Mucosa of descending colon (tissue), 3 donors: ENCODE results near the gene CTR9. TPM values are rescaled to one million over a fixed set of nuclear protein-coding genes. Genes with fewer than 3 reads are reported as not detected.

ENCODE experiments used
- ATAC-seq: fragments of 200-7000 bp; cut with Tn5 transposase; one replicate; pipeline ENCODE4 v1.9.1; 2020; ENCODE audit warnings: mild to moderate bottlenecking, moderate library complexity
- DNase-seq, 3 donors: peaks; one replicate each; pipeline ENCODE4 v3.0.0-alpha.2; 2020
- H3K36me3 ChIP-seq: fragments of 200-600 bp; one replicate; pipeline ENCODE4 v1.8.0; 2021; ENCODE audit warnings: low read depth, mild to moderate bottlenecking
- H3K4me1 ChIP-seq: fragments of 200-600 bp; one replicate; pipeline ENCODE4 v1.8.0; 2021; ENCODE audit warnings: low read depth, mild to moderate bottlenecking
- H3K4me3 ChIP-seq: fragments of 200-600 bp; one replicate; pipeline ENCODE4 v1.8.0; 2021; ENCODE audit warnings: mild to moderate bottlenecking
- H3K9me3 ChIP-seq: fragments of 200-600 bp; one replicate; pipeline ENCODE4 v1.8.0; 2021; ENCODE audit warnings: mild to moderate bottlenecking
- CTCF ChIP-seq: fragments of 200-600 bp; IDR thresholded peaks from one replicate; pipeline ENCODE4 v1.8.0; 2022; ENCODE audit warnings: antibody characterized with exemption, mild to moderate bottlenecking
- intact Hi-C, 2 donors: fragments of 100-400 bp; cut with DNase I in 1 of 2; cut with micrococcal nuclease in 1 of 2; formaldehyde crosslinking; loops; one replicate each; pipeline versions ENCODE4 v1.11.0 to v1.11.1; 2022; cut with DNase I, micrococcal nuclease
- total RNA-seq, 3 donors: library from RNA; stranded (reverse); fragmentation: NEBNext Ultra II Directional in 2 of 3; extraction: Animal tissue kit (Norgen Biotek cat#: 25700) in 2 of 3; gene quantifications; one replicate each; pipeline versions ENCODE4 v1.2.1 to v1.2.4, GENCODE V29; 2021 to 2023
- donor health status: DM: no; HTN: no; CAD: no; lungs with moderate emphysema.
- donor health status: DM: no; HTN: no; CAD: no.
- donor health status: DM: no; HTN: yes; CAD: no.

Gene CTR9
- total RNA-seq, 3 donors from 2014 or later, result 27.1 to 30.9 (median 27.4) TPM

DNA sequence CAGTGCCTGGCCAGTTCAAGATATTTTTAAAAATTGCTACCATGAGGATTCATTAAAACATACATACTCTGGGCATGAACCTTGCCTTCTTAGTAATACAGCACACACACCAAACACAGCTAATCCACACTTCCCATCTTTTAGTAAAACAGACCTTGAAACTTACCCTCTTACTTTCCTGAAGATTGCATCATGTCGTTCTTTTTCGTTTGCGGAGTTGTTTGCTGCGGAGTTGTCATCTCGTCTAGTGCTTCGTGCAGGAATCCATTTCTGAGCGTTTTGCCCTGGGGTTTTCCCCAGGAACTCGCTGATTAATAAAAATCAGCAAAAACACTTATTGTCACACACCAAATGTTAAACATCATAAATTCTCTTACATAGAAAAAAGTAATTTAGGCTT, 54.7 kb downstream of the CTR9 start:
- ATAC-seq (no peak), DNase-seq (no peak)
- H3K9me3 ChIP-seq, result no peaks in the 10 kb centered on the region
- H3K36me3 ChIP-seq, result peaks cover 31% of the 10 kb centered on the region
- no peak overlapping the region for H3K4me3 ChIP-seq
- intact Hi-C loops, result loop anchor here (5.0 to 10.0 kb wide), 3 partner anchors 52 to 129 kb away; partner anchors contain the start of gene ZBED5 (in 1 of the 2)
- peaks cover 30% of the 10 kb centered on the region for H3K4me1 ChIP-seq
- TF ChIP-seq CTCF, result no peak

GRCh38 chr11:10806206-10806605, 55.2 kb downstream of the CTR9 start:
- Histone ChIP-seq H3K9me3 (no peaks in the 10 kb centered on the region), H3K4me3 (no peak overlapping the region), H3K4me1 (peaks cover 30% of the 10 kb centered on the region), H3K36me3 (peaks cover 26% of the 10 kb centered on the region)
- DNase-seq (no peak), ATAC-seq (no peak)
- TF ChIP-seq CTCF, result no peak
- intact Hi-C loops, result loop anchor here (5.0 to 10.0 kb wide), 3 partner anchors 51 to 129 kb away; partner anchors contain the start of gene ZBED5 (in 1 of the 2)

- Histone ChIP-seq H3K4me1 (peaks cover 30% of the 10 kb centered on the region), H3K4me3 (peak overlapping the region; percentile 100), H3K36me3 (peaks cover 13% of the 10 kb centered on the region), H3K9me3 (no peaks in the 10 kb centered on the region)
- DNase-seq (peak; percentile 63 to 78 (median 75)), ATAC-seq (peak; percentile 18)
- intact Hi-C loops, result loop anchor here (5.0 to 10.0 kb wide), 3 partner anchors 50 to 127 kb away; partner anchors contain the start of gene ZBED5 (in 1 of the 2)
- no peak for TF ChIP-seq CTCF
These were observed 56.6 kb downstream of the CTR9 start for GRCh38 chr11:10807493-10808234.

DNA sequence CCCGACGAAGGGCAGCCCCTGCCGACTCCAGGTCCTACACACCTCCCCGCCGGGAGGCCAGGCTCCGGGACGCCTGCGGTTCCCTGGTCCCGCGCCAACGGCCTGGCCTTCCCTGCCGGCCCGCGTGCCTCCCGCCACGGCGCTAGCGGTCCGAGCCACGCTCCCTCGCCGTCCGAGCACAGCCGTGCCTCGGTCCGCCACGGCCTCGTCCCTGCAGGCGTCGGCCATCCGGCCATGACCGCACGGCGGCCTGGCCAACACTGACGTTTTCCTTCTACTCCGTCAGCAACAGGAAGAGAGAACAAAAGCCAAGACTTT, 57.1 kb downstream of the CTR9 start:
- peaks cover 8% of the 10 kb centered on the region for H3K36me3 ChIP-seq
- intact Hi-C loops, result loop anchor here (5.0 to 10.0 kb wide), 3 partner anchors 49 to 127 kb away; partner anchors contain the start of gene ZBED5 (in 1 of the 2)
- H3K4me1 ChIP-seq, result peaks cover 30% of the 10 kb centered on the region
- no peaks in the 10 kb centered on the region for H3K9me3 ChIP-seq
- peak overlapping the region; percentile 100 for H3K4me3 ChIP-seq
- TF ChIP-seq CTCF, result no peak
- peak; percentile 0 for ATAC-seq
- DNase-seq, result no peak

DNA sequence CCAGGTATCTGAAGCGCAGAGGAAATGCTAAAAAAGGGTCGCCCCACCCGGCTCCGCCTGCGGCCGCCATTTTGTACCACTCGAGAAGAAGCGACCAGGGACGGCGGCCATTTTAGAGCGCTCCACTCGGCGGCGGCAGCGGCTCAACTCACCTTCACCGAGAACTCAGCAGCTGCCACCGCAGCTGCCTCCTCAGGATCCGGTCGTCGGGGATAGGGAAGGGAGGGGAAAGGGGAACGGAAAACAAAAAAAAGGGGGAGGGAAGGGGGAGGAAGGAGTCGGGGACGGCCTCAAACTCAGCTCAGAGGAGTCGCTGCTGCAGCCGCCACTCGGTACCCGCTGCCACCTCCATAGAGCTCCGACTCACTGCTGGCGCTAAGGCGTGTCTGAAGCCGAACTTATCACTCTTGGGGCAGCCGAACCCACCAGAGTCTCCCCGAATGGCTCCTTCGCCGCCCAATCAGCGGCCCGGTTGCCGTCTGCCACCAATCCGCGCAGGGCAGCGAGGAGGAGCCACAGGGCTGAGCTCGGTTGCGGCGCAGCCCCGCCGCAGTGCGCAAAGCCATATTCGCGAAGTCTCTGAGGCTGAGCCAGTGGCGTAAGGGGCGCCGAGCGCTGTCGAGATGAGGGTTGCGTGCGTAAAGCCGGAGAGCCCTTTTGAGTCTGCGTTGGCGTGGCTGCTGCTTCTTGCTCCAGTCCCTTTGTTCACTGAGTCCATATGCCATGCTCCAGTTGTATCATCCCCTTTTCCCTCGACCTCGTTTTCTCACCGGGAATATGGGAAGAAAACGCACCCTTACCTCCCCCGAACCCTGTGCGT, 57.7 kb downstream of the CTR9 start, which contains the start of gene EIF4G2:
EIF4G2 (minus strand) TSS at position 374 of the 820 bp plus-strand sequence.
- Histone ChIP-seq H3K4me3 (peak within 1 kb of the TSS; percentile 100), H3K4me1 (peaks cover 30% of the 10 kb centered on the region), H3K9me3 (no peaks in the 10 kb centered on the region), H3K36me3 (peaks cover 8% of the 10 kb centered on the region)
- intact Hi-C loops, result loop anchor here (5.0 to 10.0 kb wide), 3 partner anchors 49 to 126 kb away; partner anchors contain the start of gene ZBED5 (in 1 of the 2)
- DNase-seq, result peak; percentile 97 to 99 (median 99)
- TF ChIP-seq CTCF, result peak; percentile 7
- ATAC-seq, result peak; percentile 93
